Trophoblast cell (in vitro differentiated cells and primary cell): ENCODE data around the gene TRABD2B.

Experiments
- DNase-seq, 2 donors: peaks; one replicate each; pipeline ENCODE4 v3.0.0-alpha.2; 2016
- H2AFZ ChIP-seq: 2 replicates; pipeline ENCODE4 v1.6.1; 2013; ENCODE audit warnings: low read length, moderate library complexity, mild to moderate bottlenecking; ENCODE audit not compliant: insufficient read depth, poor library complexity
- H2AK5ac ChIP-seq: 2 replicates; pipeline ENCODE4 v1.6.1; 2013; ENCODE audit warnings: mild to moderate bottlenecking, low read length
- H2BK120ac ChIP-seq: 2 replicates; pipeline ENCODE4 v1.6.1; 2013; ENCODE audit warnings: low read length, mild to moderate bottlenecking, moderate library complexity; ENCODE audit not compliant: insufficient read depth, poor library complexity
- H2BK12ac ChIP-seq: 2 replicates; pipeline ENCODE4 v1.6.1; 2013; ENCODE audit warnings: mild to moderate bottlenecking, low read length, moderate library complexity
- H2BK5ac ChIP-seq: 2 replicates; pipeline ENCODE4 v1.6.1; 2013; ENCODE audit warnings: low read length, low read depth, moderate library complexity, mild to moderate bottlenecking; ENCODE audit not compliant: poor library complexity
- H3K14ac ChIP-seq: 2 replicates; pipeline ENCODE4 v1.6.1; 2013; ENCODE audit warnings: mild to moderate bottlenecking, low read length
- H3K18ac ChIP-seq: 2 replicates; pipeline ENCODE4 v1.6.1; 2013; ENCODE audit warnings: mild to moderate bottlenecking, low read length
- H3K23ac ChIP-seq: 2 replicates; pipeline ENCODE4 v1.6.1; 2013; ENCODE audit warnings: low read length
- H3K27ac ChIP-seq: 2 replicates; pipeline ENCODE4 v1.5.1; 2013; ENCODE audit warnings: low read depth, mild to moderate bottlenecking, inconsistent platforms, low read length, moderate library complexity
- H3K27me3 ChIP-seq: 2 replicates; pipeline ENCODE4 v1.6.1; 2013; ENCODE audit warnings: inconsistent platforms, mild to moderate bottlenecking, low read length, moderate library complexity; ENCODE audit not compliant: insufficient read depth
- H3K36me3 ChIP-seq, 2 experiments: 1 replicate in 1 of 2; 2 replicates in 1 of 2; pipeline ENCODE4 v1.6.1; 2013; ENCODE audit warnings: low read length in 2 of 2, mild to moderate bottlenecking in 2 of 2, moderate library complexity in 1 of 2; ENCODE audit not compliant: insufficient read depth in 2 of 2, control insufficient read depth in 1 of 2
- H3K4ac ChIP-seq: 2 replicates; pipeline ENCODE4 v1.6.1; 2013; ENCODE audit warnings: low read depth, mild to moderate bottlenecking, low read length, moderate library complexity
- H3K4me1 ChIP-seq, 2 experiments: 1 replicate in 1 of 2; 2 replicates in 1 of 2; pipeline ENCODE4 v1.6.1; 2013; ENCODE audit warnings: low read length in 2 of 2, mild to moderate bottlenecking in 2 of 2, moderate library complexity in 1 of 2; ENCODE audit not compliant: insufficient read depth in 2 of 2, control insufficient read depth in 1 of 2
- H3K4me2 ChIP-seq: 2 replicates; pipeline ENCODE4 v1.6.1; 2013; ENCODE audit warnings: inconsistent platforms, mild to moderate bottlenecking, low read length, moderate library complexity
- H3K4me3 ChIP-seq: 2 replicates; pipeline ENCODE4 v1.5.1; 2013; ENCODE audit warnings: mild to moderate bottlenecking, low read depth, low read length, inconsistent platforms
- H3K79me1 ChIP-seq: one replicate; pipeline ENCODE4 v1.6.1; 2013; ENCODE audit warnings: low read length
- H3K79me2 ChIP-seq: 2 replicates; pipeline ENCODE4 v1.6.1; 2013; ENCODE audit warnings: low read length, mild to moderate bottlenecking; ENCODE audit not compliant: control insufficient read depth, insufficient read depth, poor library complexity
- H3K9ac ChIP-seq: 2 replicates; pipeline ENCODE4 v1.6.1; 2013; ENCODE audit warnings: mild to moderate bottlenecking, low read length
- H3K9me3 ChIP-seq: 2 replicates; pipeline ENCODE4 v1.6.1; 2013; ENCODE audit warnings: low read depth, mild to moderate bottlenecking, control low read depth, inconsistent platforms, low read length; ENCODE audit not compliant: insufficient read depth
- H4K12ac ChIP-seq: 2 replicates; pipeline ENCODE4 v1.6.1; 2013; ENCODE audit warnings: low read depth, mild to moderate bottlenecking, low read length, moderate library complexity
- H4K8ac ChIP-seq: 2 replicates; pipeline ENCODE4 v1.6.1; 2013; ENCODE audit warnings: low read depth, mild to moderate bottlenecking, low read length, moderate library complexity
- H4K91ac ChIP-seq: one replicate; pipeline ENCODE4 v1.6.1; 2013; ENCODE audit warnings: low read depth, mild to moderate bottlenecking, low read length, moderate library complexity
- WGBS: extraction: QIAGEN DNeasy Blood & Tissue Kit; methylation state at CpG from one replicate; pipeline ENCODE4 v1.1.7; 2013; ENCODE audit warnings: missing lambda C conversion rate; ENCODE audit not compliant: insufficient read length, insufficient coverage; ENCODE audit errors: extremely low coverage; 5-methylcytosine and 5-hydroxymethylcytosine counted together

The TRABD2B gene

GRCh38 chr1:47766832-47767740, 230.1 kb downstream of the TRABD2B start:
- H3K4me3 ChIP-seq = no peak overlapping the region
- no peaks in the 10 kb centered on the region for H3K27me3 ChIP-seq
- no peak overlapping the region for H2BK120ac ChIP-seq
- H2BK12ac ChIP-seq = no peak overlapping the region
- H2AK5ac ChIP-seq = no peak overlapping the region
- no peak overlapping the region for H3K14ac ChIP-seq
- no peaks in the 10 kb centered on the region for H3K9me3 ChIP-seq
- no peak overlapping the region for H3K4me2 ChIP-seq
- DNase-seq = no peak
- no peak overlapping the region for H3K27ac ChIP-seq
- no peak overlapping the region for H3K9ac ChIP-seq
- no peak overlapping the region for H3K4ac ChIP-seq
- WGBS = no CpG with 5 or more reads among the region's 12 CpGs
- H4K91ac ChIP-seq = no peak overlapping the region
- H3K18ac ChIP-seq = no peak overlapping the region
- H4K12ac ChIP-seq = no peak overlapping the region
- no peaks in the 10 kb centered on the region for H3K79me2 ChIP-seq
- H3K79me1 ChIP-seq = no peaks in the 10 kb centered on the region
- no peaks in the 10 kb centered on the region for H3K36me3 ChIP-seq
- no peak overlapping the region for H3K23ac ChIP-seq
- no peak overlapping the region for H2AFZ ChIP-seq
- no peak overlapping the region for H4K8ac ChIP-seq
- H3K4me1 ChIP-seq = peaks cover under 1% of the 10 kb centered on the region in 2 experiments
- no peak overlapping the region for H2BK5ac ChIP-seq

- H3K9ac ChIP-seq = no peak overlapping the region
- no peak overlapping the region for H3K18ac ChIP-seq
- no peak overlapping the region for H2AK5ac ChIP-seq
- H2AFZ ChIP-seq = no peak overlapping the region
- no peak overlapping the region for H3K27ac ChIP-seq
- no peak overlapping the region for H3K23ac ChIP-seq
- H3K27me3 ChIP-seq = no peaks in the 10 kb centered on the region
- H4K91ac ChIP-seq = no peak overlapping the region
- H2BK120ac ChIP-seq = no peak overlapping the region
- no peaks in the 10 kb centered on the region for H3K79me1 ChIP-seq
- no peaks in the 10 kb centered on the region for H3K79me2 ChIP-seq
- no peak for DNase-seq
- no peak overlapping the region for H4K12ac ChIP-seq
- no CpG with 5 or more reads among the region's 22 CpGs for WGBS
- no peak overlapping the region for H3K4me3 ChIP-seq
- no peak overlapping the region for H3K4me2 ChIP-seq
- no peaks in the 10 kb centered on the region for H3K36me3 ChIP-seq
- H3K4me1 ChIP-seq = no peaks in the 10 kb centered on the region
- H3K14ac ChIP-seq = no peak overlapping the region
- H4K8ac ChIP-seq = no peak overlapping the region
- H2BK12ac ChIP-seq = no peak overlapping the region
- H2BK5ac ChIP-seq = no peak overlapping the region
- H3K9me3 ChIP-seq = no peaks in the 10 kb centered on the region
- no peak overlapping the region for H3K4ac ChIP-seq
Measured at GRCh38 chr1:47765742-47766485, 231.3 kb downstream of the TRABD2B start.

GRCh38 chr1:47765236-47765635, 231.9 kb downstream of the TRABD2B start:
- Histone ChIP-seq H3K18ac (no peak overlapping the region), H3K23ac (no peak overlapping the region), H3K9ac (no peak overlapping the region), H3K27me3 (no peaks in the 10 kb centered on the region), H3K27ac (no peak overlapping the region), H3K4me3 (no peak overlapping the region), H2AK5ac (no peak overlapping the region), H2BK5ac (no peak overlapping the region), H3K14ac (no peak overlapping the region), H4K12ac (no peak overlapping the region), H4K8ac (no peak overlapping the region), H2BK12ac (no peak overlapping the region), H3K79me1 (no peaks in the 10 kb centered on the region), H3K4me1 (no peaks in the 10 kb centered on the region), H2AFZ (no peak overlapping the region), H3K9me3 (no peaks in the 10 kb centered on the region), H2BK120ac (no peak overlapping the region), H4K91ac (no peak overlapping the region), H3K36me3 (no peaks in the 10 kb centered on the region), H3K79me2 (no peaks in the 10 kb centered on the region), H3K4ac (no peak overlapping the region), H3K4me2 (no peak overlapping the region)
- no CpG with 5 or more reads among the region's 8 CpGs for WGBS
- no peak for DNase-seq

GRCh38 chr1:47764461-47765046, 232.6 kb downstream of the TRABD2B start:
- Histone ChIP-seq H4K12ac (no peak overlapping the region), H3K79me2 (no peaks in the 10 kb centered on the region), H2AK5ac (no peak overlapping the region), H3K4me3 (no peak overlapping the region), H3K27me3 (no peaks in the 10 kb centered on the region), H3K4ac (no peak overlapping the region), H2BK120ac (no peak overlapping the region), H3K18ac (no peak overlapping the region), H3K9ac (no peak overlapping the region), H3K23ac (no peak overlapping the region), H3K79me1 (no peaks in the 10 kb centered on the region), H2AFZ (no peak overlapping the region), H3K14ac (no peak overlapping the region), H4K8ac (no peak overlapping the region), H3K9me3 (peaks cover under 1% of the 10 kb centered on the region), H2BK5ac (no peak overlapping the region), H2BK12ac (no peak overlapping the region), H3K36me3 (no peaks in the 10 kb centered on the region), H4K91ac (no peak overlapping the region), H3K27ac (no peak overlapping the region), H3K4me1 (no peaks in the 10 kb centered on the region), H3K4me2 (no peak overlapping the region)
- WGBS = no CpG with 5 or more reads among the region's 9 CpGs
- no peak for DNase-seq
